BLaER1 (cell line): Measurements from ENCODE around the gene MIA2.
"Not testable (repeated sequence)": the region's sequence is repeated elsewhere in the genome, so short reads cannot be mapped to it uniquely, and the experiment has no call there.

Source experiments
- H3K27ac ChIP-seq: shearing (Covaris generic); formaldehyde crosslinking; 2 replicates; pipeline ENCODE4 v1.8.1; 2022
- H3K27me3 ChIP-seq: shearing (Covaris generic); formaldehyde crosslinking; 2 replicates; pipeline ENCODE4 v1.8.1; 2022
- H3K36me3 ChIP-seq: shearing (Covaris generic); formaldehyde crosslinking; 2 replicates; pipeline ENCODE4 v1.8.1; 2022
- H3K4me1 ChIP-seq: shearing (Covaris generic); formaldehyde crosslinking; 2 replicates; pipeline ENCODE4 v1.8.1; 2022
- H3K4me2 ChIP-seq: shearing (Covaris generic); formaldehyde crosslinking; 2 replicates; pipeline ENCODE4 v1.8.1; 2022
- H3K4me3 ChIP-seq: shearing (Covaris generic); formaldehyde crosslinking; 2 replicates; pipeline ENCODE4 v1.8.1; 2022
- H3K9ac ChIP-seq: shearing (Covaris generic); formaldehyde crosslinking; 2 replicates; pipeline ENCODE4 v1.8.1; 2022
- H3K9me3 ChIP-seq: shearing (Covaris generic); formaldehyde crosslinking; 2 replicates; pipeline ENCODE4 v1.8.1; 2022
- H4K20me1 ChIP-seq: shearing (Covaris generic); formaldehyde crosslinking; 2 replicates; pipeline ENCODE4 v1.8.1; 2022
- Cebpa-rat ChIP-seq: shearing (Covaris generic); IDR thresholded peaks from 2 replicates; pipeline ENCODE4 v1.8.1; 2022

Gene MIA2

GRCh38 chr14:39266871-39267607, 33.3 kb downstream of the MIA2 start:
- Histone ChIP-seq H3K9me3 (peaks cover 22% of the 10 kb centered on the region), H4K20me1 (peaks cover 15% of the 10 kb centered on the region; the same call in 1 of the 2 replicates), H3K36me3 (peaks cover 13% of the 10 kb centered on the region), H3K4me1 (peaks cover 35% of the 10 kb centered on the region), H3K27me3 (no peaks in the 10 kb centered on the region), H3K4me3 (peak overlapping the region; percentile 78), H3K27ac (peak overlapping the region; percentile 100), H3K9ac (peak overlapping the region; percentile 99), H3K4me2 (peak overlapping the region; percentile 89)
- no peak for TF ChIP-seq Cebpa-rat

GRCh38 chr14:39267608-39268005, 33.9 kb downstream of the MIA2 start:
- Histone ChIP-seq H3K4me2 (peak overlapping the region; percentile 89), H3K36me3 (peaks cover 19% of the 10 kb centered on the region), H3K4me1 (peaks cover 35% of the 10 kb centered on the region), H4K20me1 (peaks cover 15% of the 10 kb centered on the region; the same call in 1 of the 2 replicates), H3K27me3 (no peaks in the 10 kb centered on the region), H3K9me3 (peaks cover 24% of the 10 kb centered on the region), H3K27ac (peak overlapping the region; percentile 100), H3K9ac (peak overlapping the region; percentile 99), H3K4me3 (peak overlapping the region; percentile 78)
- no peak for TF ChIP-seq Cebpa-rat

- H3K9ac ChIP-seq, result peak overlapping the region; percentile 99
- H3K4me3 ChIP-seq, result peak overlapping the region; percentile 78
- H3K27ac ChIP-seq, result no peak overlapping the region
- peaks cover 15% of the 10 kb centered on the region; the same call in 1 of the 2 replicates for H4K20me1 ChIP-seq
- no peaks in the 10 kb centered on the region for H3K27me3 ChIP-seq
- H3K4me2 ChIP-seq, result peak overlapping the region; percentile 89
- H3K36me3 ChIP-seq, result peaks cover 24% of the 10 kb centered on the region
- peaks cover 32% of the 10 kb centered on the region for H3K9me3 ChIP-seq
- TF ChIP-seq Cebpa-rat, result no peak
- H3K4me1 ChIP-seq, result peaks cover 35% of the 10 kb centered on the region
Measured at GRCh38 chr14:39268393-39268792, 34.7 kb downstream of the MIA2 start.

GRCh38 chr14:39272918-39273317, 39.2 kb downstream of the MIA2 start:
- no peak overlapping the region for H3K27ac ChIP-seq
- no peak overlapping the region for H3K4me2 ChIP-seq
- H4K20me1 ChIP-seq, result peaks cover 37% of the 10 kb centered on the region
- H3K9ac ChIP-seq, result no peak overlapping the region
- peaks cover 31% of the 10 kb centered on the region for H3K36me3 ChIP-seq
- peaks cover 36% of the 10 kb centered on the region for H3K9me3 ChIP-seq
- TF ChIP-seq Cebpa-rat, result no peak
- H3K27me3 ChIP-seq, result no peaks in the 10 kb centered on the region
- peaks cover 19% of the 10 kb centered on the region for H3K4me1 ChIP-seq
- no peak overlapping the region for H3K4me3 ChIP-seq

- Histone ChIP-seq H3K4me1 (no peaks in the 10 kb centered on the region), H3K27me3 (no peaks in the 10 kb centered on the region), H3K27ac (no peak overlapping the region), H3K4me3 (no peak overlapping the region), H3K36me3 (peaks cover 48% of the 10 kb centered on the region), H3K9me3 (peaks cover 34% of the 10 kb centered on the region), H4K20me1 (peaks cover 22% of the 10 kb centered on the region), H3K9ac (no peak overlapping the region), H3K4me2 (no peak overlapping the region)
- no peak for TF ChIP-seq Cebpa-rat
Measured at GRCh38 chr14:39275395-39275794, 41.7 kb downstream of the MIA2 start.

GRCh38 chr14:39276005-39276404, 42.3 kb downstream of the MIA2 start:
- Histone ChIP-seq H3K4me2 (no peak overlapping the region), H3K4me3 (no peak overlapping the region), H3K27me3 (no peaks in the 10 kb centered on the region), H3K4me1 (no peaks in the 10 kb centered on the region), H3K9me3 (peaks cover 28% of the 10 kb centered on the region), H3K9ac (no peak overlapping the region), H3K27ac (no peak overlapping the region), H3K36me3 (peaks cover 52% of the 10 kb centered on the region), H4K20me1 (peaks cover 22% of the 10 kb centered on the region)
- no peak for TF ChIP-seq Cebpa-rat

GRCh38 chr14:39276579-39277114, 42.9 kb downstream of the MIA2 start:
- H3K36me3 ChIP-seq, result peaks cover 52% of the 10 kb centered on the region
- no peak overlapping the region for H3K9ac ChIP-seq
- no peak overlapping the region for H3K4me3 ChIP-seq
- no peaks in the 10 kb centered on the region for H3K27me3 ChIP-seq
- H3K4me2 ChIP-seq, result no peak overlapping the region
- no peak for TF ChIP-seq Cebpa-rat
- H3K27ac ChIP-seq, result no peak overlapping the region
- peaks cover 22% of the 10 kb centered on the region for H4K20me1 ChIP-seq
- no peaks in the 10 kb centered on the region for H3K4me1 ChIP-seq
- H3K9me3 ChIP-seq, result peaks cover 21% of the 10 kb centered on the region

- H3K27ac ChIP-seq, result no peak overlapping the region
- no peaks in the 10 kb centered on the region for H3K4me1 ChIP-seq
- no peak overlapping the region for H3K4me3 ChIP-seq
- H3K27me3 ChIP-seq, result no peaks in the 10 kb centered on the region
- H3K36me3 ChIP-seq, result peaks cover 54% of the 10 kb centered on the region
- TF ChIP-seq Cebpa-rat, result no peak
- H4K20me1 ChIP-seq, result peaks cover 22% of the 10 kb centered on the region
- H3K9ac ChIP-seq, result no peak overlapping the region
- no peak overlapping the region for H3K4me2 ChIP-seq
- peaks cover 14% of the 10 kb centered on the region for H3K9me3 ChIP-seq
Measured at GRCh38 chr14:39279515-39279914, 45.8 kb downstream of the MIA2 start.

- H3K27ac ChIP-seq, H3K27me3 ChIP-seq, H3K4me1 ChIP-seq, H3K4me3 ChIP-seq, H3K4me2 ChIP-seq, H3K9ac ChIP-seq: not testable (repeated sequence)
- Histone ChIP-seq H3K36me3 (peaks cover 54% of the 10 kb centered on the region), H4K20me1 (peaks cover 17% of the 10 kb centered on the region), H3K9me3 (peaks cover 24% of the 10 kb centered on the region)
Measured at GRCh38 chr14:39280678-39281077, 47.0 kb downstream of the MIA2 start.

- H3K36me3 ChIP-seq, result peaks cover 53% of the 10 kb centered on the region
Measured at GRCh38 chr14:39289523-39289922, 55.8 kb downstream of the MIA2 start.

More at GRCh38 chr14:39289523-39289922, 55.8 kb downstream of the MIA2 start:
- no peaks in the 10 kb centered on the region for H3K4me1 ChIP-seq
- H3K9ac ChIP-seq, result no peak overlapping the region
- H3K9me3 ChIP-seq, result peaks cover 37% of the 10 kb centered on the region
- no peak overlapping the region for H3K27ac ChIP-seq
- H3K27me3 ChIP-seq, result no peaks in the 10 kb centered on the region
- no peak overlapping the region for H3K4me2 ChIP-seq
- TF ChIP-seq Cebpa-rat, result no peak
- no peaks in the 10 kb centered on the region for H4K20me1 ChIP-seq
- H3K4me3 ChIP-seq, result no peak overlapping the region
